HPDE6-E6E7 (cell line): ENCODE measurements around the gene RAD23B.
"Not testable (repeated sequence)": the region's sequence is repeated elsewhere in the genome, so short reads cannot be mapped to it uniquely, and the experiment has no call there.

Experiments used
- DNase-seq: peaks from one replicate; pipeline ENCODE4 v3.0.0; 2011; ENCODE audit warnings: missing footprints; ENCODE audit errors: extremely low spot score

RAD23B gene

DNA sequence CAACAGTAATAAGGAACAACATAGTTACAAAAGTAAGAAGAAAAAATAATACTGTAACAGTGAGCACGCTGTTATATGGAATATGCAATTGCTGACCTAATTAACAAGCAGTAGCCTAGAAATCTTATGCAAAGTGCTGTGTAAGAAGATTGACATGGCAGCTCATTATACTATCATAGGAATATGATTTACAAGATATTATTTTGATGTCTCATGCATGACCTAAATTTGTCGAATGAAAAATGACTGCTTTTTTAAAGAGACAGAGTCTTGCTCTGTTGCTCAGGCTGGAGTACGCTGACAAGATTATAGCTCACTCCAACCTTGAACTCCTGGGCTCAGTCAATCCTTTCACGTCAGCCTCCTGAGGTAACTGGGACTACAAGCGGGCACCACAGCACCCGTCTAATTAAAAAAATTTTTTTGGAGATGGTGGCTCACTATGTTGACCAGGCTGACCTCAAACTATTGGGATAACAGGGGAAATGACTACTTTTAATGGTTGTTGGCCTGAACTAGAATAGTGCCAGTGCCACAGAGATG lies 10.5 kb downstream of the RAD23B start:
- DNase-seq: no peak

- no peak for DNase-seq
Observed at GRCh38 chr9:107294756-107295155, 11.7 kb downstream of the RAD23B start.

- DNase-seq: no peak
Observed at GRCh38 chr9:107295995-107296394, 12.9 kb downstream of the RAD23B start.

DNA sequence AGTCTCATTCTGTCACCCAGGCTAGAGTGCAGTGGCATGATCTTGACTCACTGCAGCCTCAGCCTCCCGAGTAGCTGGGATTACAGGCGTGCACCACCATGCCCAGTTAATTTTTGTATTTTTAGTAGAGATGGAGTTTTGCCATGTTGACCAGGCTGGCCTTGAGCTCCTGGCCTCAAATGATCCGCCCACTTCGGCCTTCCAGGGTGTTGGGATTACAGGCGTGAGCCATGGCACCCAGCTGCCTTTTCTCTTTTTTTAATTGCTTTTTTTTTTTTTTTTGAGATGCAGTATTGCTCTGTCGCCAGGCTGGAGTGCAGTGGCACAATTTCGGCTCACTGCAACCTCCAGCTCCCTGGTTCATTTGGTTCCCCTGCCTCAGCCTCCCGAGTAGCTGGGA lies 13.5 kb downstream of the RAD23B start:
- DNase-seq: not testable (repeated sequence)

- no peak for DNase-seq
Observed at GRCh38 chr9:107299437-107299836, 16.4 kb downstream of the RAD23B start.

- no peak for DNase-seq
Observed at GRCh38 chr9:107306308-107306707, 23.2 kb downstream of the RAD23B start.

DNA sequence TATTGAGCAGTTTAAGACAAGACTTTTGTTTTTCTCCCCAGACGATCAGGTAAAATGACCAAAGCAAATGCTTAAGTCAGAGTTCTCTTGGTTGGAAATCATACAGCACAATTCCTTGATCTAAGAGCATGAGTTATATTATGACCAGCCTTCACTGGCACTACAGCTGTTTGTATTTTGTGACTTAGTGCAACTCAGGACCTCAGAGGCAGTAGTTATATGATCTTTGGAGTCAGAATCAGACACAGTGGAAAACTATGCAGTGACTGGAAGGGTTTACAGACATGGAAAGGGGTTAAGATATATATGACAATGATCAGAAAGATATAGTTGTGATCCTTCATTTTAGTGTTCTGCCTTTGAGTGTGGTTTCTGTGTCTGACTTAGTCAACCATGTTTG lies 24.3 kb downstream of the RAD23B start:
- no peak for DNase-seq

DNA sequence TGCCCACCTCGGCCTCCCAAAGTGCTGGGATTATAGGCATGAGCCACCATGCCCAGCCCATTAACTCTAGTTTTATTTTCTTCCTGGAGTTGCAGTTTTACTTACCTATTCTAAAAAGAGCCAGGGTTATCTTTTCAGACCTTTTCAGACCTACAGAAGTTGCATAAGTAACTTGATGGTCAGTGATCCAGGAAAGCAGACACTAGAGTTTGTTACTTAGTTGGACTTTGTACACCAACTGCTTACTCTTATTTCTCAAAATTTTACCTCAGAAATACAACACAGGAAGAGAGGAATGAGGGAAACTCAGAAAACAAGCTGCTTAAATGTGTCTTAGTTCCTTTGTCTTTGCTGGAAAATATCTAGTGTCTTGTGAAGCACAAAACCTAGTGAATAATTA lies 25.4 kb downstream of the RAD23B start:
- no peak for DNase-seq

GRCh38 chr9:107309271-107309670 lies 26.2 kb downstream of the RAD23B start:
- DNase-seq: no peak

- DNase-seq: no peak
Observed at GRCh38 chr9:107312376-107313050, 29.4 kb downstream of the RAD23B start.

DNA sequence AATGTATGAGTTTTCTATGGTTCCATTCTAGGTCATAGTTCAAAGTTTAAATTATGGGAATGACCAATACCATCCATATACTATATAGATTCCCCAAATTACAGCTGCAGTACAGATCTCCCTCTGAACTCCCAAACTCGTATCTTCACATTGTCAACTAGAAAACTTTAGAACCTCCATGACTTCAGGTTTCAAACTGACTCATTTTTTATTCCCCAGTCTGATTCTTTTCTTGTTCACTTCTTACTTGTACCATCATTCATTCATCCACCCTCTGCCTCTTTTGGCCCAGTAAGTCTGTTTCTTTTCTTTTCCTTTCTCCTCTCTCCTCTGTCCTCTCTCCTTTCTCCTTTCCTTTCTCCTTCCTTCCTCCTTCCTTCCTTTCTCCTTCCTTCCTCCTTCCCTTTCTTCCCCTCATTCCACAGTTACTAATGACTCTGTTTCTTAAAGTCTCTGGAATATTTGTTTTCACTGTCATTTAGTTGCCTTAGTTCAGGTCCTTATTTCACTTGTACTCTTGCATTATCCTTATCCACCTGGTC lies 30.5 kb downstream of the RAD23B start:
- DNase-seq: no peak

- DNase-seq: no peak
Observed at GRCh38 chr9:107314763-107315162, 31.7 kb downstream of the RAD23B start.

DNA sequence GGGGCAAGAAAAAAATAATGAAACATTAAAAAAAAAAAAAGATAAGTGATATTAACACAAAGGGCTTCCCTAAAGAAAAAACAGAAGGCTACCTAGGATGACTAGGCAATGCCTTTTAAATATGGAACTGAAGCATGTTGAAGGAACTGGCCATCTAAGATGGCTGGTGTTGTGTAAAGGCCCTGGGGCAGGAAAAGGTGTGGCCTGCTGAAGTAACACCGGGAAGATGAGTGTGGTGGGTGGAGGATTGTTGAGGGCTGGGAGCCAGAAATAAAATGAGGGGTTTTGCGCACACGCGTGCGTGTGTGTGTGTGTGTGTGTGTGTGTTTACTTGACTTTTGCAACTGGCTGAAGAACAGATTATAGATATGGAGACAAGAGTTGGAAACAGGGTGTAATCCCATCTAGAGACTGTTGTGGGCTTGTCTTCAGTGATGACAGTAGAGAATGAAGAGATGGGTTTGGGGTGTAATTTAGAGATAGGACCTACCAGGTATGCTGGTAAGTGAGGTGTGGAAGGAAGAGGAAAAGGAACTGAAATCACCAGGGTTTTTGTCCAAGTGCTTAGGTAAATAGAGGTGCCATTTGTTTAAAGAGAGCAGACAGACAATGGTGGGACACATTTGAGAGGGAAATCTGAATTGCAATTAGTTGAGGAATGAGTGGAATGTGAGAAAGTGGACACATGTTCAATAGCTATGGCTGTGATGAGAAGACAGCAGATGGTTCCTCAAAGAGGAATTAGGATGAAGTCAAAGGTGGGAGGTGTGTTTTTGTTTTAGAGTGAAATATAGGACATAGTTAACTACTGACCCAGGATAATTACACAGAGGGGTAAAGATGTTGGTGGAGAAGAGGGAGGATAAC lies 33.9 kb downstream of the RAD23B start:
- no peak for DNase-seq

GRCh38 chr9:107322643-107323042 lies 39.6 kb downstream of the RAD23B start:
- DNase-seq: no peak

DNA sequence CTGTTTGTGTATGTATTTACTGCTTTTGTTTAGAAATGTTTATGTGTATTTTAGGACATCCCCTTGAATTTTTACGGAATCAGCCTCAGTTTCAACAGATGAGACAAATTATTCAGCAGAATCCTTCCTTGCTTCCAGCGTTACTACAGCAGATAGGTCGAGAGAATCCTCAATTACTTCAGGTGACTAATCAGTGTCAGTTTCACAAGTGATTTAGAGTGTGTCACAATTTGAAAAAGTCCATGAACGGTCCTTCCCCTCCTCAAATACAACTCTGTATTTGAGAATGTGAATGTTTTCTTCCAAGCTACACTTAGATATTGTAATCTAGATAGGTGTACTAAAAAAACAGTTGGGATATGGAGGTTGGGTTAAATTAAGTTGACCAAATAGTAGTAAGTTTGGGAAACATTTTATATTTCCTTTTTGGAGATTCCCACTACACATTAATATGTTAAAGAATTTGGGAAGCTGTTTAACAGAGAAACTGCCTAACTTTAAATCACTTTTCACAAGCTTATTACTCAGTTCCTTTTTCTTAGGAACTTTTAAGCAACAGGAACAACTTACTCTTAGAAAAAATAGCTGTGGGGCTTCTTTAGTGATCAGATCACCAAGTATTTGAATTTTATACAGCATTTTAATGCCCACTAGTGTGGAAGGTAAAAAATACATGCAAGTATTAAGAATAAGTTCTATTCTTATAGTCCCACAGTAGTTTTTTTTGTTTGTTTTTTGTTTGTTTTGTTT lies 40.9 kb downstream of the RAD23B start:
- DNase-seq: no peak

- DNase-seq: no peak
Observed at GRCh38 chr9:107325842-107326241, 42.8 kb downstream of the RAD23B start.

DNA sequence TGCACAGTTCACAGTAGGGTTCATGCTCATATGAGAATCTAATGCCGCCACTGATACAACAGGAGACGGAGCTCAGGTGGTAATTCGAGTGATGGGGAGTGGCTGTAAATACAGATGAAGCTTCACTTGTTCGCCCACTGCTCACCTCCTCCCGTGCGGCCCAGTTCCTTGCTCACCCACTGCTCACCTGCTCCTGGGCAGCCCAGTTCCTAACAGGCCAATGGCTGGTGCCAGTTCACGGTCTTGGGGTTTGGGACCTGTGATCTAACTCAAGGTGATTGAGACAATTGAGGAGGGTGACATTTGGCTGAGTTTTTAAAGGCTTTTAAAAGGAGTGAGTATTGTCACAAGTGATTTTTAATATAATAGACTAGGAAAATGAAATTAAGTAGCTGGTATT lies 45.4 kb downstream of the RAD23B start:
- DNase-seq: no peak

GRCh38 chr9:107330420-107330819 lies 47.3 kb downstream of the RAD23B start:
- DNase-seq: no peak

DNA sequence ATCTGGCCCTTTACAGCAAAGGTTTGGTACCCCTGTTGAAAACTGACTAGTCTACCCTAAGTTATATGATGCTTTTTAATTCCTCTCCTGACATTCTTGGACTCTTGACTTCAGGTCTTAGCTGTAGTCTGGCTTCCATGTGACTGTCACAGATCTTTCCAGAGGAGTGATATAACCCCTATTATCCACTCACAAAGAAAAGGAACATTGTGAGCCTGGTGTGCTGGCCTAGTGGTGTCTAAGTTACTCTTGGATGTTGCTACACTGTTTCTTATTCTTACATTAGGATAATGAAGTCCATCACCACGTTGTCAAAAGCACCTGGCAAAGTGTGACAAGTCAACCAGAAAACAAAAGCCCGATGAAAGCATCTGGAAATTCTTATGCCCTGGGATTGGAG lies 49.8 kb downstream of the RAD23B start:
- no peak for DNase-seq

GRCh38 chr9:107333363-107333762 lies 50.3 kb downstream of the RAD23B start:
- DNase-seq: no peak

GRCh38 chr9:107334103-107334776 lies 51.2 kb downstream of the RAD23B start:
- no peak for DNase-seq
